ENCODE results near the gene PCNT.

Gene PCNT

DNA sequence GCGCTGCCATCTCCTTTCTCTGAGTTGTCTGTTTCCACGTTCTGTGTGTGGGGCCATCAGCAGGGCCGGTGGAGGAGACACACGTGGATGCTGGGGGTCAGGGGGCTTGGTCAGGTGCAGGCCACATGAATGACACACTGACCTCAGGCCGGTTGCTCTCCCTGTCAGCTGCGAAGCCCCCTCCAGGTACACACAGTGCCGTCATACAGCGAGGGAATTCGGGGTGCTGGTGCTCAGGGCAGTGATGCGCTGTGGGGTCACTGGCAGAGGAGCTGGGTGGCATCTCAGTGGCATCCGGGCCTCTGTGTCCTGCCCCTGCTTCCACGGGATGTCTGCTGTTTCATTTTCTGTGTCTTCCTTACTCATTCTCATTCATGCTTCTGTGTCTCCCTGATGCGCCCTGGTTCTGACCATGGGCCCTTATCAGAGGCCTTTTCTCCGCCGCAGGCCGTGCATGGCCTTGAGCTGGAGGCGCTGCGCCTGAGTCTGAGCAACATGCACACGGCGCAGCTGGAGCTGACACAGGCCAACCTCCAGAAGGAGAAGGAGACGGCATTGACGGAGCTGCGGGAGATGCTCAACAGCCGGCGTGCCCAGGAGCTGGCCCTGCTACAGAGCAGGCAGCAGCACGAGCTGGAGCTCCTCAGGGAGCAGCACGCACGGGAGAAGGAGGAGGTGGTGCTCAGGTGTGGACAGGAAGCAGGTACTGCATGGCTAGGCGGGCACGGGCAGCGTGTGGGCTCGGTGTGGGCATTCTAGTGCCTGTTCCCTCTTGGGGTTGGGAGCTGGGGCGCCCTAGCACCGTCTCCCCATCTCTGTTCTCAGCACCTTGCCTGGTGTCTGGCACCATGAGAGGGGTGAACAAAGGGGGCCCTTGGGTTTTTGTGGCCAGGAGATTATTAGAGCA, 22.6 kb downstream of the PCNT start:
- TF ChIP-seq, protein P1, sequence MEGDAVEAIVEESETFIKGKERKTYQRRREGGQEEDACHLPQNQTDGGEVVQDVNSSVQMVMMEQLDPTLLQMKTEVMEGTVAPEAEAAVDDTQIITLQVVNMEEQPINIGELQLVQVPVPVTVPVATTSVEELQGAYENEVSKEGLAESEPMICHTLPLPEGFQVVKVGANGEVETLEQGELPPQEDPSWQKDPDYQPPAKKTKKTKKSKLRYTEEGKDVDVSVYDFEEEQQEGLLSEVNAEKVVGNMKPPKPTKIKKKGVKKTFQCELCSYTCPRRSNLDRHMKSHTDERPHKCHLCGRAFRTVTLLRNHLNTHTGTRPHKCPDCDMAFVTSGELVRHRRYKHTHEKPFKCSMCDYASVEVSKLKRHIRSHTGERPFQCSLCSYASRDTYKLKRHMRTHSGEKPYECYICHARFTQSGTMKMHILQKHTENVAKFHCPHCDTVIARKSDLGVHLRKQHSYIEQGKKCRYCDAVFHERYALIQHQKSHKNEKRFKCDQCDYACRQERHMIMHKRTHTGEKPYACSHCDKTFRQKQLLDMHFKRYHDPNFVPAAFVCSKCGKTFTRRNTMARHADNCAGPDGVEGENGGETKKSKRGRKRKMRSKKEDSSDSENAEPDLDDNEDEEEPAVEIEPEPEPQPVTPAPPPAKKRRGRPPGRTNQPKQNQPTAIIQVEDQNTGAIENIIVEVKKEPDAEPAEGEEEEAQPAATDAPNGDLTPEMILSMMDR (IDR thresholded peaks at IDR 0.05): no peak

DNA sequence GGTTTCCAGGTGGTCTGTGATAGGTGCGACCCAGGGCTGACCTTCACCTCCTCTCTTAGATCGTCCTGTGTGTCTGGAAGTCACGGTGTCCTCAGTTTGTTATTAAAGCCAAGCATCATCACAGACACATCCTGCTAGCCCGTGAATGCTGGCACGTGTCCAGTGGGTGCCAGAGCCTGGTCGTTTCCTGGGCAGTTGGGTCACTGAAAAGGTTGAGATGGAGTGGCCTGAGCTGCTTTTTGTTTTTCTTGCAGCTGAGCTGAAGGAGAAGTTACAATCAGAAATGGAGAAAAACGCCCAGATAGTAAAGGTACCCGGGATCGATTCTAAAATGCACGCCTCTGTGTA, 23.2 kb downstream of the PCNT start:
- TF ChIP-seq, protein P1 (IDR thresholded peaks at IDR 0.05): no peak

DNA sequence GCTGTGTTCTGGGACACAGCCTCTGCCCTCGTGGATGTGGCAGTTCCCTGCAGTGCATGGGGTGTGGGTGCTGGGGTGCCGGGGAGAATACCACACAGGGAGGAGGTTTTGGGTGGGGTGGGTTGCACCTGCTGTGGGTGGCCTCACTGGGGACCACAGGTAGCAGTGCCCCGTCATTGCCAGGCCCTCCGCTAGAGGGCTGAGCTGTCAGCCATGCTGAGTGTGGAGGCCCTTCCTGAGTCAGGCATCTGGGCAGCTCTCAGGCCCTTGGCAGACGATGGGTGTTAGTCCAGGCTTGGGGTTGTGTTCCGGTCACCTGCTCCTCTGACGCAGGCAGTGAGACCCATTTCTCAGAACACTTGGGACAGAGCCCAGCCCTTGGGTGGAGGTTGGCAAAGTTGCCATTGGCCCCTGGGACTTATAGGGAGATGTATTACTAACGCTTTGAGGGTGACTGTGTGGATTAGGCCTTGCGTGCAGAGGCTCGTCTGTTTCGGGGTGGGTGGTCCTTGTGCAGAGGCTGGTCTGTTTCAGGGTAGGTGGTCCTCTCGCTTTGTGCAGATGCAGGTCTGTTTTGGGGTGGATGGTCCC, 23.9 kb downstream of the PCNT start:
- TF ChIP-seq, protein P1 (IDR thresholded peaks at IDR 0.05): no peak

DNA sequence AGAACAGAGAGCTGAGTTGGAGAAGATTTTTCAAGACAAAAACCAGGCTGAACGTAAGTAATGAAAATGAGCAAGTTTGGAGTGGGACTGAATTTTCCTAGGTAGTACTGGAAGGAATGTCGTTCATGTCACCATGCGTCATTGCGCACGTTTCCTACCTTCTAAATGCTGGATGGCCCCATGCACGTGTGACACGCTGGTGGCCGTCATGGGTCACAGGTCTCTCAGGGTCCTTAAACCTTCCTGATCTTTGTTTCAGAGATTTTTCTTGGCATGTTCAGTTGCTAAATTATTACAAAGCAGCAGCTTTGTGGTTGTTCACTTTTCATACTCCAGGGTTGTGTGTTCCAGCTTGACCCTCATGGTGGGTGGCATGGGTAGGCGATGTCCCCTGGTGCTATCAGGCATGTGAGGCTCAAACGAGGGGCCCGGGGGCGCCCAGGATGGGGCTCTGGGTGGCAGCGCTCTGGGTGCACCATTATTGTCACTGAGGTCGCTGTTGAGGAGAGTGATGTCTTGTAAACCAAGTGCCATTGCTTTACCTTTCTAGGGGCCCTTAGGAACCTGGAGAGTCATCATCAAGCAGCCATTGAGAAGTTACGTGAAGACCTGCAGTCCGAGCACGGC, 25.3 kb downstream of the PCNT start:
- TF ChIP-seq, protein P1 (IDR thresholded peaks at IDR 0.05): no peak

DNA sequence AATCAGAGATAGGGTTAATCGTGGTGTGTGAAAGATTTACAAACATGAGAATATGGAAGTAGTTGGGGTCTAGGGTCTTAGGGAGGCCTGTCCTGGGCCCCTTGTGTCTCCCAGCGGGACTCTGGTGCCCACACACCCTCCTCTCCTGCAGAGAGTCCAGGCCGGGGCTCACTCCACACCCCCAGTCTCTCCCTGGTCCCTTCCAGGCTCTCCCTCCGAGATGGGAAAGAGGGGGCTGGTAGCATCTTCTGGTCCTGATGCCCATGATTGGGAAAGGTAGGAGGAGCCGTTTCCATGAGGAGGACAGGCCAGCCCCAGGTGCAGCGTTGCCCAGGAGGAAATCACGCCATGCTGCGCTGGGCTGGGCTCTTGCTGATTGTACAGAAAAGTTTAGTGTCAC, 26.6 kb downstream of the PCNT start:
- TF ChIP-seq, protein P1 (IDR thresholded peaks at IDR 0.05): no peak

DNA sequence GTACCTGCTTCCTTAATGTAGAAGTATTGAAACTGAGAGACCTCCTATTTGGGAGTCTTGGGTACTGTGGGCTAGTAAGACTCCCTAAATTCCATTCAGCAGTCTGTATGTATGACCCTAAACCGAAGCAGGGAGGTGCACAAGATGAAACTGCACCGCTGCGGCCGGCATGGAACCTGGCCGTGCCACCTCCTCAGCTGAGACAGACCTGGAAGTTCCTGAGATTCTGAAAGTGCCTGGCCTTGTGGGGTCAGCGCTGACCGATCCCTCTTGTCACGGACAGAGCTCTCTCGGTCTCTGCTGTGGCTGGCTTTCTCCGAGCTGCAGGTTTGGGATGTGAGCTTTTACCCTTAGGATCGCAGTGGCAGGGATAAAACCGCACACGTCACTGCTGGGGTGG, 27.0 kb downstream of the PCNT start:
- TF ChIP-seq, protein P1 (IDR thresholded peaks at IDR 0.05): no peak

DNA sequence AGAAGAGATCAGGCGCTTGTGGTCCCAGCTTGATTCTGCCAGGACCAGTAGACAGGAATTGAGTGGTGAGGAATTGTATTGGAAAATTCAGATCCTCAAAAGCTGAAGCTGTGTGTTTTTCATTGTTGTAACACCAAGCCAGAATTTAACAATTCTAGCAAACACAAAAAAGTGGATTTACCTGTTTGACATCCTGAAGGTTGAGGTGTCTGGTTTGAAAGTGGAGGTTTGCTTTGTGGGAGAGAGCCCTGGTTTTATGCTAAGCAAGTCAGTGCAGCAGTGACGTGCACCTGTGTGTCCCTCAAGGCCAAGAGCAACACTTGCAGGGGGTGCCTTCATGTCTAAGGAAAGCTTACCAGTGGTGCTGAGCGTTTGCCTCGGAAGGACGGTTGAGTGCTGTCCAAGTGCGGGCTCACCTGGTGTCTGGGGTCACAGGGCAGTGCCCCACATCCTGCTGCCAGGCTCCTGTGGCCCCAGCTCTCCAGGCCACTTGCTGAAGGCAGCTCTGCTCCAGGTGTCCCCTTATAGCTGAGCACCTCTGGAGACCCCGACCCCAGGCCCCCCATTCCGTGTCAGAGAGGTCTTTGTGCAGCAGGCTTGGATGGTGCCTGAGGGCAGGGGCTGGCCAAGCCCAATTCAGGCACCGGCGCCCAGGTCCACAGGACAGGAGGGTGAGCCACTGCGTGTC, 27.7 kb downstream of the PCNT start:
- TF ChIP-seq, protein P1 (IDR thresholded peaks at IDR 0.05): no peak

Data from LNCAP (cell line).